H9 (cell line): ENCODE results near the gene DCXR. TPM values are rescaled to one million over a fixed set of nuclear protein-coding genes. Genes with fewer than 3 reads are reported as not detected.

Source experiments
- DNase-seq: peaks from one replicate; pipeline ENCODE4 v3.0.0-alpha.2; 2017
- H2AFZ ChIP-seq: one replicate; pipeline ENCODE4 v1.6.1; 2013; ENCODE audit warnings: mild to moderate bottlenecking, low read length, control low read depth, moderate library complexity
- H2AK5ac ChIP-seq: 2 replicates; pipeline ENCODE4 v1.6.1; 2013; ENCODE audit warnings: low read length, control low read depth, mixed read lengths; ENCODE audit not compliant: insufficient read length
- H2BK120ac ChIP-seq: one replicate; pipeline ENCODE4 v1.6.1; 2013; ENCODE audit warnings: low read depth, mild to moderate bottlenecking, low read length, control low read depth, inconsistent platforms; ENCODE audit not compliant: poor library complexity, severe bottlenecking
- H2BK12ac ChIP-seq: 2 replicates; pipeline ENCODE4 v1.6.1; 2013; ENCODE audit warnings: low read length, control low read depth, mixed read lengths, low read depth; ENCODE audit not compliant: insufficient read length
- H2BK15ac ChIP-seq: 2 replicates; pipeline ENCODE4 v1.6.1; 2013; ENCODE audit warnings: low read depth, low read length, control low read depth
- H2BK20ac ChIP-seq: one replicate; pipeline ENCODE4 v1.6.1; 2013; ENCODE audit warnings: low read depth, mild to moderate bottlenecking, low read length, control low read depth, inconsistent platforms; ENCODE audit not compliant: poor library complexity, severe bottlenecking
- H2BK5ac ChIP-seq: 2 replicates; pipeline ENCODE4 v1.6.1; 2013; ENCODE audit warnings: low read length, control low read depth, mixed read lengths; ENCODE audit not compliant: insufficient read length
- H3K14ac ChIP-seq: 2 replicates; pipeline ENCODE4 v1.6.1; 2013; ENCODE audit warnings: low read length, control low read depth; ENCODE audit not compliant: insufficient read depth
- H3K18ac ChIP-seq: 2 replicates; pipeline ENCODE4 v1.6.1; 2013; ENCODE audit warnings: low read depth, mild to moderate bottlenecking, mixed read lengths, low read length, control low read depth; ENCODE audit not compliant: insufficient read length
- H3K23ac ChIP-seq: 2 replicates; pipeline ENCODE4 v1.6.1; 2013; ENCODE audit warnings: low read length, control low read depth, mixed read lengths, low read depth; ENCODE audit not compliant: insufficient read length
- H3K23me2 ChIP-seq: 2 replicates; pipeline ENCODE4 v1.6.1; 2013; ENCODE audit warnings: low read depth, mild to moderate bottlenecking, mixed read lengths, low read length, control low read depth; ENCODE audit not compliant: insufficient read length, poor library complexity, severe bottlenecking
- H3K27ac ChIP-seq: 2 replicates; pipeline ENCODE4 v1.5.1; 2013; ENCODE audit warnings: low read length, control low read depth, mixed read lengths, low read depth; ENCODE audit not compliant: insufficient read length
- H3K27me3 ChIP-seq: 2 replicates; pipeline ENCODE4 v1.6.1; 2013; ENCODE audit warnings: low read length, control low read depth, inconsistent platforms; ENCODE audit not compliant: insufficient read depth
- H3K4ac ChIP-seq: 2 replicates; pipeline ENCODE4 v1.6.1; 2013; ENCODE audit warnings: low read depth, mild to moderate bottlenecking, control low read depth, inconsistent platforms, low read length, moderate library complexity
- H3K4me1 ChIP-seq: 2 replicates; pipeline ENCODE4 v1.6.1; 2013; ENCODE audit warnings: low read length, control low read depth, inconsistent platforms; ENCODE audit not compliant: insufficient read depth
- H3K4me2 ChIP-seq: 2 replicates; pipeline ENCODE4 v1.6.1; 2013; ENCODE audit warnings: low read length, control low read depth, mixed read lengths; ENCODE audit not compliant: insufficient read length, insufficient read depth
- H3K56ac ChIP-seq: 2 replicates; pipeline ENCODE4 v1.6.1; 2013; ENCODE audit warnings: low read depth, mild to moderate bottlenecking, mixed read lengths, low read length, control low read depth; ENCODE audit not compliant: insufficient read length
- H3K79me1 ChIP-seq: 2 replicates; pipeline ENCODE4 v1.6.1; 2013; ENCODE audit warnings: low read depth, mild to moderate bottlenecking, moderate library complexity, low read length, control low read depth, inconsistent platforms; ENCODE audit not compliant: insufficient read depth, poor library complexity, severe bottlenecking
- H3K79me2 ChIP-seq: 2 replicates; pipeline ENCODE4 v1.6.1; 2013; ENCODE audit warnings: low read length, control low read depth, inconsistent platforms; ENCODE audit not compliant: insufficient read depth
- H3K9ac ChIP-seq: 2 replicates; pipeline ENCODE4 v1.6.1; 2013; ENCODE audit warnings: low read length, control low read depth, mixed read lengths; ENCODE audit not compliant: insufficient read length; ENCODE audit errors: extremely low read depth
- H3K9me3 ChIP-seq: one replicate; pipeline ENCODE4 v1.6.1; 2013; ENCODE audit warnings: low read depth, low read length, inconsistent platforms; ENCODE audit not compliant: control insufficient read depth
- H3T11ph ChIP-seq: one replicate; pipeline ENCODE4 v1.6.1; 2013; ENCODE audit warnings: mild to moderate bottlenecking, low read length, control low read depth, inconsistent platforms
- H4K20me1 ChIP-seq: one replicate; pipeline ENCODE4 v1.6.1; 2013; ENCODE audit not compliant: control insufficient read depth, insufficient read length, insufficient read depth
- H4K5ac ChIP-seq: 2 replicates; pipeline ENCODE4 v1.6.1; 2013; ENCODE audit warnings: low read depth, mild to moderate bottlenecking, mixed read lengths, low read length, control low read depth; ENCODE audit not compliant: insufficient read length
- H4K8ac ChIP-seq: replicated peaks from 2 replicates; pipeline ENCODE4 v1.6.1; 2013; ENCODE audit warnings: low read length, control low read depth, mixed read lengths, low read depth; ENCODE audit not compliant: insufficient read length
- H4K91ac ChIP-seq: 2 replicates; pipeline ENCODE4 v1.6.1; 2013; ENCODE audit warnings: low read depth, mild to moderate bottlenecking, moderate library complexity, mixed read lengths, low read length, control low read depth; ENCODE audit not compliant: insufficient read length
- H3K27ac Mint-ChIP-seq, 3 experiments: 2 replicates in 2 of 3; 3 replicates in 1 of 3; pipeline ENCODE4 v1.8.0; 2020 to 2021; ENCODE audit warnings: mixed read lengths in 3 of 3, mild to moderate bottlenecking in 1 of 3, moderate library complexity in 1 of 3
- H3K27me3 Mint-ChIP-seq: 2 replicates; pipeline ENCODE4 v1.8.0; 2021; ENCODE audit warnings: low read depth, mild to moderate bottlenecking, moderate library complexity, mixed read lengths
- H3K36me3 Mint-ChIP-seq, 3 experiments: 2 replicates in 2 of 3; 3 replicates in 1 of 3; pipeline ENCODE4 v1.8.0; 2020 to 2021; ENCODE audit warnings: low read depth in 3 of 3, mixed read lengths in 3 of 3; ENCODE audit not compliant: insufficient read depth in 1 of 3
- H3K4me1 Mint-ChIP-seq, 2 experiments: 2 replicates each; pipeline ENCODE4 v1.8.0; 2020; ENCODE audit warnings: mixed read lengths in 2 of 2
- H3K4me3 Mint-ChIP-seq, 2 experiments: 2 replicates in 1 of 2; 3 replicates in 1 of 2; pipeline ENCODE4 v1.8.0; 2020 to 2021; ENCODE audit warnings: mild to moderate bottlenecking in 2 of 2, mixed read lengths in 2 of 2, moderate library complexity in 1 of 2
- H3K9me3 Mint-ChIP-seq, 2 experiments: 2 replicates in 1 of 2; 3 replicates in 1 of 2; pipeline ENCODE4 v1.8.0; 2020; ENCODE audit warnings: mild to moderate bottlenecking in 2 of 2, mixed read lengths in 2 of 2, moderate library complexity in 1 of 2
- CTCF ChIP-seq: fragments of 200-600 bp; sonication (generic); conservative IDR thresholded peaks from 3 replicates; pipeline ENCODE4 v1.8.0; 2021; ENCODE audit warnings: antibody characterized with exemption, mild to moderate bottlenecking
- WGBS: extraction: QIAGEN DNeasy Blood & Tissue Kit; methylation state at CpG from one replicate; pipeline ENCODE4 v1.1.7; 2013; ENCODE audit warnings: missing lambda C conversion rate, low lambda C conversion rate, mixed read lengths; ENCODE audit not compliant: insufficient read length; ENCODE audit errors: extremely low coverage; 5-methylcytosine and 5-hydroxymethylcytosine counted together
- total RNA-seq: library from RNA; stranded (reverse); gene quantifications from 2 replicates; pipeline ENCODE4 v1.2.1, GENCODE V29; 2021

Gene DCXR
- total RNA-seq, 1 experiment from 2014 or later, result 93.6 TPM

DNA sequence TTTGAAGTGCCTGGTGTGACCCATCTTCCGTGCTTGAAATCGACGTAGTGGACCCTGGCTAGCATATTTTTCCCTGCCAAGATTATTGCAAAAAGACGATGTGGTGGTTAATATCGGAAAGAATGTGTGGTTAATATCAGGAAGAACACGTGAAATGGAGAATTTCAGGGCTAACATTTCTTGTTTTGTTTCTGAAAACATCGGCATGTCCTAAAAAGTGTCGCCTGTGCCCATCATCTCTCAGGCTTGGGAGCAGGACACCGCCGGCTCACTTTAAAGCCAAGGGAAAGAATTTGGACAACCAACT is 345 bp upstream of the DCXR start:
- peaks cover 8 to 16% (median 12%) of the 10 kb centered on the region in 3 experiments; a peak in 6 of 7 replicates for H3K36me3 Mint-ChIP-seq
- H3K79me2 ChIP-seq, result no peaks in the 10 kb centered on the region
- H3K4ac ChIP-seq, result no peak overlapping the region
- H2BK120ac ChIP-seq, result no peak overlapping the region
- H3K23ac ChIP-seq, result no peak overlapping the region
- no CpG with 5 or more reads among the region's 10 CpGs for WGBS
- no peak overlapping the region for H2BK12ac ChIP-seq
- H3K4me1 Mint-ChIP-seq, result peaks cover 20 to 31% of the 10 kb centered on the region in 2 experiments
- no peak overlapping the region for H4K8ac ChIP-seq
- H3K27me3 Mint-ChIP-seq, result peaks cover 14% of the 10 kb centered on the region
- H3K79me1 ChIP-seq, result no peaks in the 10 kb centered on the region
- H2BK20ac ChIP-seq, result no peak overlapping the region
- peak overlapping the region; percentile 74 to 83 for H3K4me3 Mint-ChIP-seq
- no peak overlapping the region for H2BK5ac ChIP-seq
- H3T11ph ChIP-seq, result no peak overlapping the region
- no peaks in the 10 kb centered on the region for H3K4me1 ChIP-seq
- no peaks in the 10 kb centered on the region; the same call in 1 of the 2 replicates for H3K27me3 ChIP-seq
- no peak overlapping the region for H2BK15ac ChIP-seq
- no peaks in the 10 kb centered on the region for H4K20me1 ChIP-seq
- H4K91ac ChIP-seq, result no peak overlapping the region
- H3K56ac ChIP-seq, result no peak overlapping the region
- no peak overlapping the region for H3K14ac ChIP-seq
- no peak overlapping the region for H3K18ac ChIP-seq
- DNase-seq, result no peak
- no peaks in the 10 kb centered on the region; a peak in 2 of 5 replicates for H3K9me3 Mint-ChIP-seq
- H3K27ac ChIP-seq, result no peak overlapping the region
- no peak overlapping the region; a peak in 2 of 7 replicates for H3K27ac Mint-ChIP-seq
- no peak for TF ChIP-seq CTCF
- H3K9me3 ChIP-seq, result no peaks in the 10 kb centered on the region
- H4K5ac ChIP-seq, result no peak overlapping the region
- no peak overlapping the region for H2AK5ac ChIP-seq
- no peak overlapping the region for H3K9ac ChIP-seq
- no peaks in the 10 kb centered on the region for H3K23me2 ChIP-seq
- peak overlapping the region; percentile 15 for H3K4me2 ChIP-seq
- H2AFZ ChIP-seq, result no peak overlapping the region
